Measurements from ENCODE around the gene LARP4B. TPM values are rescaled to one million over a fixed set of nuclear protein-coding genes. Genes with fewer than 3 reads are reported as not detected.

Gene LARP4B
- total RNA-seq, 3 donors from 2014 or later, result 47.5 to 70.8 (median 68.5) TPM

DNA sequence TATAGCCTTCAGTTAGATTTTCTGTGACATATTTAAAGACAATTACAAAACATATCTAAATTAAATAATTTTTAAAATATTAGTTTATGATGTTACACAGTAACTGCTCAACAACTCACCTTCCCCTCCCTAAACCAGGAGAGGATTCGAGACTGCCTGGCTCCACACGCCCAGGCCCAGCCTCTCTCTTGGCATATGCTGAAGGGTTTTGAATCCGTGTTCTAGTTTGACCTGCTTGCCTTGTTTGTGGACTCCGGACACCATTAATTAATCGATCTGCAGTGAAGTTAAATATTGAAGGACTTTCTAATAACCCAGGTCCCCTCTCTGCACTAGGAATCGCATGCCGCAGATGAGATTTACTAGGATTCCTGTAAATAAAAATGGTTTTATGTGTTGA is 106.6 kb downstream of the LARP4B start:
- peaks cover 5% of the 10 kb centered on the region for H3K36me3 ChIP-seq
- no peaks in the 10 kb centered on the region for H3K27me3 ChIP-seq
- H3K27ac ChIP-seq, result no peak overlapping the region
- no peak for TF ChIP-seq POLR2A (IDR thresholded peaks at IDR 0.05)
- TF ChIP-seq POLR2AphosphoS5 (IDR thresholded peaks at IDR 0.05), result no peak
- no peak for TF ChIP-seq CTCF (IDR thresholded peaks at IDR 0.05)
- no peak for DNase-seq (ENCODE audit: low spot score in 2 of 2)
- no peaks in the 10 kb centered on the region for H3K4me1 ChIP-seq
- intact Hi-C loops (cut with DNase I; ENCODE audit: low total_unique reads), result no loop called here
- no peaks in the 10 kb centered on the region for H3K9me3 ChIP-seq
- H3K4me3 ChIP-seq, result no peak overlapping the region

DNA sequence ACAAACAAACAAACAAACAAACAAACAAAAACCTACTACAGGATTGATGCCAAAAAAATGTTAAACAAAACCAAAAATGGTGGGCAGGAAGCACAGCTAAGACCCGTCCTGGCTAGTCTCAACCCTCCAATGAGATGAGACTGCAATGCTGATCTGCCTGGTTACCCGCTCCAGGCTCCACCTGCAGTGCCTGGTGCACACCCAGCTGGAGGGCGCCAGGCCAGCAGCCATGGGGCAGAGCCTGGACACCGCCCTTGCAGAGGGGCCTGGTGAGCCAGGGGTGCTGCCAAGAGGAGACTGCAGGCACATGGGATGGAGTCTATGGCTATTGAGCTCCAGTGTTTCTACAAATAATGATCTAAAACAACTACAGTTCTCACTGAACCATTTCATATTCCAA is 107.0 kb downstream of the LARP4B start:
- Histone ChIP-seq H3K27me3 (no peaks in the 10 kb centered on the region), H3K4me1 (no peaks in the 10 kb centered on the region), H3K4me3 (no peak overlapping the region), H3K9me3 (no peaks in the 10 kb centered on the region), H3K36me3 (peaks cover 5% of the 10 kb centered on the region), H3K27ac (no peak overlapping the region)
- DNase-seq (ENCODE audit: low spot score in 2 of 2), result no peak
- intact Hi-C loops (cut with DNase I; ENCODE audit: low total_unique reads), result no loop called here
- TF ChIP-seq POLR2A (IDR thresholded peaks at IDR 0.05), result no peak
- no peak for TF ChIP-seq CTCF (IDR thresholded peaks at IDR 0.05)
- TF ChIP-seq POLR2AphosphoS5 (IDR thresholded peaks at IDR 0.05), result no peak

DNA sequence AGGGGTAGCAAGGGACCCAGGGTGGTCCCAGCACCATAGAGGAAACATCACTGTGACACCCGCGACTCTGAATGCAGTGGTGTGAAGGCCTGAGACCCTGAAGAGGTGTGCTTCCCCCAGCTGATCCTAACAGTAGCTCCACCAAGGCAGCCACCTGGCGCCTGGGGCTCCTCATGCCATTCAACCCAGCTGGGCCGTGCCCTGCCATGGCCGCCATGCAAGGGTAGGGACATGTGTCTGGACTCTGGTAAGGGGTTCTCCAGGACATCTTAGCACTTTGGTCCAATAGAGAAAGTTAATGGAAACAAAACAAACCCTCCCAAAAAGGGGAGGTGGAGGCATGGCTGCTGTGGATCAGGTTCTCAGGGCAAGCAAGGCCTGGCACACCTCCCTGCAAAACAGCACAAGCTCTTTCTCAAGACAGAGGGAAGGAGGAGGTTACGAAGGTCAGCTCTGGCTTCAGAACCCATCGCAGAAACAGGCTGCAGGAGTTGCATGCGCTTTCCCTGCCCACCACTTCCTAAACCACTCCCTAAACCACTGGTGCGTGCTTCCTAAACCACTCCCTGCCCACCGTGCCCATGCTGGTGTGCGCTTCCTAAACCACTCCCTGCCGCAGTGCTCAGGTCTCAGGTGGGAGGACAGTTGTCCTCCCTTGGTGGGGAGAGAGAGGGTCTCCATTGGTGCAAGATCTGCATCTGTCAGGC is 108.7 kb downstream of the LARP4B start:
- intact Hi-C loops (cut with DNase I; ENCODE audit: low total_unique reads), result no loop called here
- Histone ChIP-seq H3K4me1 (no peaks in the 10 kb centered on the region), H3K27ac (no peak overlapping the region), H3K36me3 (no peaks in the 10 kb centered on the region), H3K4me3 (no peak overlapping the region), H3K27me3 (no peaks in the 10 kb centered on the region), H3K9me3 (no peaks in the 10 kb centered on the region)
- TF ChIP-seq POLR2A (IDR thresholded peaks at IDR 0.05) (no peak), POLR2AphosphoS5 (IDR thresholded peaks at IDR 0.05) (no peak), CTCF (IDR thresholded peaks at IDR 0.05) (no peak)
- DNase-seq (ENCODE audit: low spot score in 2 of 2), result no peak

DNA sequence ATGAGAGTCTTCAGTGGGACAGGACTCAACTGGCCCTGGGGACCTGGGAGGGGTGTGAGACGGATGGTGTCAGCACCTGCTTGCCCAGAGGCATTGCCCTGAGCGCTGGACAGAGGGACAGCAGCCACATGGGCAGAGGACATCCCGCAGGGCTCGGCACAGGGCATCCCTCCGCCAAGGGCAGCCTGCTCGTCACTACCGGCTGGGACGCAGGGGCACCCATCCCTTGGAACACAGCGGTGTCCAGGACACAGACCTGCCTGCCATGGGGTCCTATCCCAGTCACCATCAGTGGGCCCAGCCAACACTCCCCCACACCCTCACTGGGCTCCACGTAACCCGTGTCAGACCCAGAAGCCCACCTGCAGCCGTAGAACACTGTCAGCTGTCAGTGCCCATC is 109.3 kb downstream of the LARP4B start:
- TF ChIP-seq POLR2A (IDR thresholded peaks at IDR 0.05) (no peak), CTCF (IDR thresholded peaks at IDR 0.05) (no peak), POLR2AphosphoS5 (IDR thresholded peaks at IDR 0.05) (no peak)
- Histone ChIP-seq H3K27me3 (no peaks in the 10 kb centered on the region), H3K9me3 (no peaks in the 10 kb centered on the region), H3K4me3 (no peak overlapping the region), H3K36me3 (no peaks in the 10 kb centered on the region), H3K4me1 (no peaks in the 10 kb centered on the region), H3K27ac (no peak overlapping the region)
- no peak for DNase-seq (ENCODE audit: low spot score in 2 of 2)
- intact Hi-C loops (cut with DNase I; ENCODE audit: low total_unique reads), result no loop called here

DNA sequence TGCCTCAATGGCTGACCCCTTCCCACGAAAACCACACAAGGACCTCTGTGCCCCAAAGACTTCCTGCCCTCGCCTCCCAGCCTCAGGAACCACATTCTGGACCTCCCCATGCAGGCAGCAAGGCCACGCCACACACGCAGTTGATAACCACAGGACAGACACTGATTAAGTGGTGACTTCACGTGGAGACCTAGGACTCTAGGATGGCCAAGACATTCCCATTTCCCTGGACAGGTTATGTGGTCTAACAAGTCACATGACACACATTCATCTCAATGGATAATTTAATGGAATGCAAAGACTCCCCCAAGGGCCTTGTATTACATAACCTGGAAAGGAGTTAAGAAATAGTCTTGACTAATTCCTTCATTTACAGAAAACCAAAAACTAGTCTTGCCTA is 110.2 kb downstream of the LARP4B start:
- H3K4me3 ChIP-seq, result no peak overlapping the region
- no peaks in the 10 kb centered on the region for H3K4me1 ChIP-seq
- intact Hi-C loops (cut with DNase I; ENCODE audit: low total_unique reads), result no loop called here
- DNase-seq (ENCODE audit: low spot score in 2 of 2), result no peak
- H3K27me3 ChIP-seq, result no peaks in the 10 kb centered on the region
- H3K9me3 ChIP-seq, result no peaks in the 10 kb centered on the region
- TF ChIP-seq POLR2A (IDR thresholded peaks at IDR 0.05) (no peak), POLR2AphosphoS5 (IDR thresholded peaks at IDR 0.05) (no peak), CTCF (IDR thresholded peaks at IDR 0.05) (no peak)
- no peaks in the 10 kb centered on the region for H3K36me3 ChIP-seq
- H3K27ac ChIP-seq, result no peak overlapping the region

Measured in breast epithelium (tissue), 4 donors.